Stimulated activated CD4-positive, alpha-beta T cell treated with anti-CD3 and anti-CD28 coated beads, Interleukin-12 subunit alpha, Interleukin-12 subunit beta, amount 100 ng/mL, for 24 hours (primary cell): ENCODE results near the gene CAMTA2.
A peak's percentile ranks its signal among the peaks of the same experiment; 100 is the strongest.

Source experiments
- DNase-seq, 2 experiments: peaks; one replicate each; pipeline ENCODE4 v3.0.0-alpha.2; 2020; ENCODE audit warnings: low read depth in 2 of 2

The CAMTA2 gene

DNA sequence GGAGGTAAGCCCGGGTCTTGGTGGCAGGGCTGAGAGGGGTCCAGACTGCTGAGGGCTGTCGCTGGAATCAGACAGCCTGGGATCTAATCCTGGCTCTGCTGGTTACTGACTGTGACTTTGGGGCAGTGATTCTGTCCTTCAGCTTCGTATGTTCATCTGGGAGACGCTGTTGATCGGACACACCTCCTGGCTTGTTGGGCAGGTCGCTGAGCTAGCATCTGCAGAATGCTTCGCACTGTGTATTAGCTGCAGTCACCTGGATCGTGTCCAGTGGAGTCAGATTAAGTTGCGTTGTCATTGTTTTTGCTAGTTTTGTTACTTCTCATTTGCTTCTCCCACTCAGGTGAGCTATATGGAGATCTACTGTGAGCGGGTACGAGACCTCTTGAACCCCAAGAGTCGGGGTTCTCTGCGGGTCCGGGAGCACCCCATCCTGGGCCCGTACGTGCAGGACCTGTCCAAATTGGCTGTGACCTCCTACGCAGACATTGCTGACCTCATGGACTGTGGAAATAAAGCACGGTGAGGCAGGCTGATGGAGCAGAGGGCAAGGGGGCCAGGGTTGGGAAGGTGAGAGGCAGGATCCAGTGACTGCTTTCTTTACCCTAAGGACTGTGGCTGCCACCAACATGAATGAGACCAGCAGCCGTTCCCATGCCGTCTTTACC lies 14.8 kb upstream of the CAMTA2 start:
- DNase-seq, result no peak

- no peak for DNase-seq
Measured at GRCh38 chr17:5000237-5000639, 12.8 kb upstream of the CAMTA2 start.

GRCh38 chr17:4999430-5000093 lies 12.1 kb upstream of the CAMTA2 start:
- DNase-seq, result no peak

- DNase-seq, result no peak
Measured at GRCh38 chr17:4998732-4999429, 11.4 kb upstream of the CAMTA2 start.

DNA sequence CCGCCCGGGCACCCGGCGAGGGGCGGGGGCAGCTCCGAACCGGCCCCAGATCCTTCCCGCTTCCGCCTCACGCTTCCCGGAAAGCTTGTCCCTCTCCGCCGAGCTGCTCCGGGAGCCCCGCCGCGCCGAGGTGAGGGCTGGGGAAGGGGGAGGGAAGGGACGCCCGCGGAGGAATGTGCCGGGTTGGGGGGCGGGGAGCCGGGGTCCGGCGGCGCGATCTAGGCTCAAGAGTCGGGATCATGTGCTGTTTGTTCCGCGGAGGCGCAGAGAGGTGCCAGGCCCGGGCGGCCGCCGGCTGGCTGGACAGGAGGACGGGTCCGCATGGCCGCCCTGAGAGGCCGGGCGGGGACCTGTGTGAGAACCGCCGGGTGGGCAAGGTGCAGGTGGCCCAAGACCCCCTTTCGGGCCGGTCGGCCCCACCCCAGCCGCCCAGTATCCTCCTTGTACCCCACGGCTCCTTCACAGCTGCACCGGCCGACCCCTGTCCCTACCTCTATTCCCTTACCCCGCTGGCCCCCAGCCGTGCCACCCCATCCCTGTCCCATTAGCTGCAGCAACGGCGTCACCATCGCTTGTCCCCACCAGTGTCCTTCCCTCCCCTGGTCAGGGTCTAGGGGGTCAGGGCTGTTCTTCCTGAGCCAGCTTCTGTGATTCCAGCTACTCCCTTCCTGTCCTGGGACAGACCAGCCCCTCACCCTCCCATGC lies 10.7 kb upstream of the CAMTA2 start:
- DNase-seq, result no peak

DNA sequence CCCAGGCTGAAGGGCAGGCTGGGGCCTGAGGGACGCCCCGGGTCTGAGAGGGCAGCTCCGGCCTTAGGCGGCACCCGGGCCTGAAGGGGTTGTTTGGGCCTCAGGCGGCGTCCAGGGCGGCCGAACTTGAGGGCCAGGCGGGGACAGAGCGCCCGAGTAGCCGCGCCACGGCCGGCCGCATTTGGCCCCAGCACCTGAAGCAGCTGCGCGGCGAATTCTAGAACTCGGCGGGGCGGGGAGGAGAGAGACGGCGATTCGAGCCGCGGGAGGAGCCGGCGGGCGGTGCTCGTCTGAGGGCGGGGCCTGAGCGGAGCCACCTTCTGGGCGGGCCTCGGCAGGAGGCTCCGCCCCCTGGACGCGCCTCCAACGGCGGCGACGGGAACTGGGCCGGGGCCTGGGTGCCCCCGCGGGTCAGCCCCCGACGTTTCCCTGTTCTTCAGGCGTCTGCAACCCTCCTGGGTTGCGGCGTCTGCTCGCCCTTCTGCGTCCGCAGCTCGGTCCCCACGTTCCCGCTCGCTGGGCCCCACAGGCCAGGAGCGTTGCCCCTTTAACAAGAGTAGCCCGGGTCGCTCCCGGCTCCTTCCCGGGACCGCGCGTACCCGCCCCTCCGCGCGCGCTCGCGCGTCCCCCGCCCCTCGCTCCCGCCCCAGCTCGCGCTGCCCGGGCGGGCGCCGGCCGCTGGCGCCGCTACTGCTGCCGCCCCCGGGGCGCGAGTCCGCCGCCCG lies 10.0 kb upstream of the CAMTA2 start, which contains the start of the genes INCA1 and KIF1C:
INCA1 (minus strand) TSS at position 221 of the 725 bp plus-strand sequence. CDS start 3,085 bp downstream, outside the sequence.
KIF1C (plus strand) TSS at position 649 of the 725 bp plus-strand sequence. CDS start 2,297 bp downstream, outside the sequence.
- DNase-seq, result peak; percentile 77 to 86

GRCh38 chr17:4994081-4994595 lies 6.7 kb upstream of the CAMTA2 start:
- no peak for DNase-seq

- no peak for DNase-seq
Measured at GRCh38 chr17:4987767-4988567, 492 bp upstream of the CAMTA2 start.

DNA sequence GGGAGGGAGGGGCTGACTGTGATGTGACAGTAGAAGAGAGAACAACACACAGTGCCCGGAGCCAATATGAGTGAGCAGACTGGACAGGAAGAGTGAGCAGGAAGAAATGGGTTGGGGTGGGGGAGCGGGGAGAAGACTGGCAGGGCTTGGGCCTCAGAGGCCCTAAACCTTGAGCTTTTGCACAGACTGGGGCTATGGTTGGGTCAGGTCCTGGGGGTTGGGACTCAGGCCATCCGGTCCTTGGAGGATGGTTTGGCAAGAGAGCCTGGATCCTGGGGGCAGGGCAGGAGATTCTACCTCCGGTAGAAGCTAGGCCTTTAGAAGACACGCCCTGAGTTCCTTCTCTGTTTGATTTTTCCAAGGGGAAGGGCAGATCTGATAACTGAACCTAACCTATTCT lies 1.1 kb downstream of the CAMTA2 start:
- no peak for DNase-seq

DNA sequence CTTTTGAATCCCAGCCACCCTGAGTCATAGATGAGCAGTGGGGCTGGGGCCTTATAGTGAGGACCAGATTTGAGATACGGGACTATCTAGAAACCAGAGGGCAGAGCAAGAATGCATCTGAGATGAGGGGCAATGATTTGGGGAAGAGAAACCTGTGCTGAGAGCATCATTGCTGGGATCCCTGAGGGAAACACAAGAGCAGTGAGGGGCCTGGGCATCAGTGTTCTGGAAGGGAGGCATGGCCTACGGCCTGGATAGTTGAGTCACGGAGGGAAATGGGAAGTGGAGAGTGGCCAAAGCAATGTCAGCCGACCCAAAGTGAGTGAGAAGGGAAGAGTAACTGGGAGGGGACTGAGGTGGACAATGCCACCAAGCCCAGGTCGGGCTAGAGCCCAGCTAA lies 5.2 kb downstream of the CAMTA2 start:
- no peak for DNase-seq

DNA sequence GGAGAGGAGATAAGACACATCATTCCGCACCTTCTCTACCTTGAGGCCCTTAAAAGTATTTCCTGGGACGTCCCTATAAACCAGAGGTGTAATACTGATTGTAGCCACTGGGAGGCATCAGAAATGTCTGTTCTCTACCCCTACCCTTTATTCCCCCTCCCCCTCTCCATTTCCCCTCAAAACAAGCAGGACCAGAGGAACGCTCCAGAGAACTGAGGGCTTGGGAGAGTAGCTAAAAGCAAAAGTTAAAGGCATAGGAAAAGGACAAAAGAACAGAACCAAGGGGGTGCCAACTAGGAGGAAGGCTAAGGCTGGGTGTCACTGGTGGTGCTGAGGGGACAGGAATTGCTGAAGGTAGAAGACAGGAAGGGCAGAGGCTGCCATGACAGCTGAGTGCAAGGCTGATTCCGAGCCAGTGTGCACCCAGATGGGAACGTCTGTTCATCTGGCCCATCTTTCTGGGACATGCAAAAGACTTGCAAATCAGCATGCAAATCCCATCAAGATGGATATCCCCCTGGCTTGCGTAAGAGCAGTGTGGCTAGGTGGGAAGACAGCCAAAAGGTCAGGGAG lies 6.7 kb downstream of the CAMTA2 start:
- DNase-seq, result no peak

- DNase-seq, result no peak
Measured at GRCh38 chr17:4978726-4979125, 8.7 kb downstream of the CAMTA2 start.

DNA sequence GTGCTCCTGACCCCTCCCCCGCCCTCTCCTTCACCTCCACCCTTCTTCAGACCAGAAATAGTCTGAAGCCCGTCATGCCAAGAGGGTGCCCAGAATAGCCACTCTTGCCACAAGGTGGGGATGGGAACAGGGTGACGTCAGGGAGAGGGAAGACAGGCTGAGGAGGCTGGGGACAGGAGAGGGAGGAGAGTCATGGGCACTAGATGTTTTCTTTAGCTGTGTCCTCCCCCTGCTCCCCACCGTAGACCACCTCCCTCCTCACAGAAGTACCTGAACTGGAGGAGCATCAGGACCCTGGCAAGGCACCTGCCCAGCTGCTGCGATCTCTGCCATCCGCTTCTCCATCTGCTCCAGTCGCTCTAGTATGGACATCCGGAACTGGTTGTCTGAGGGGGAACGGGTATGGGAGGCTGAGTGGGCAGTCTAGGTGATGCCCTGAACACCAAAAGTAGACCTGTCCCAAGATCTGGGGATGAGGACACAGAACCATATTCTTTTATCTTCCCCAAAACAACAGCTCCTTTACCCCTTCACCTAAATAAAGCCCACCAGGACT lies 13.3 kb downstream of the CAMTA2 start:
- no peak for DNase-seq

GRCh38 chr17:4973256-4974114 lies 14.0 kb downstream of the CAMTA2 start:
- no peak for DNase-seq

DNA sequence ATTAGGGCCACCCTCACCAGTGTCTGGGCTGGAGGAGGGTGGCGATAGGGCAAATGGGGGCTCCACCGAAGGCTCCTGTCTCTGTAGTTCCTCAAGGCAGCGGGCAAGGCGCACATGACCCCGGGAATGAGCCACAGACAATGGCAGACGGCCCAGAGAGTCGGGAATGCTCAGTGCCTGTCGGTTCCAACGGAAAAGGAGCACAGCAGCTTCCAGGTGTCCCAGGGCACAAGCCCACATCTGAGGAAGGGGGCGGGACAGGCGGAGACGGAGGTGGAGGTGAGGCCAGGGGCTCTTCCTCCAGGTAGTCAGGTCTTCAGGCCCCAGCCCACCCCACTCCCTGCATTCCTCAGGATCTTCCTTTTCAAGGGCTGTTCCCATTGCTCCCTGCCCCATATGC lies 14.7 kb downstream of the CAMTA2 start:
- no peak for DNase-seq

GRCh38 chr17:4972322-4972721 lies 15.2 kb downstream of the CAMTA2 start:
- no peak for DNase-seq

DNA sequence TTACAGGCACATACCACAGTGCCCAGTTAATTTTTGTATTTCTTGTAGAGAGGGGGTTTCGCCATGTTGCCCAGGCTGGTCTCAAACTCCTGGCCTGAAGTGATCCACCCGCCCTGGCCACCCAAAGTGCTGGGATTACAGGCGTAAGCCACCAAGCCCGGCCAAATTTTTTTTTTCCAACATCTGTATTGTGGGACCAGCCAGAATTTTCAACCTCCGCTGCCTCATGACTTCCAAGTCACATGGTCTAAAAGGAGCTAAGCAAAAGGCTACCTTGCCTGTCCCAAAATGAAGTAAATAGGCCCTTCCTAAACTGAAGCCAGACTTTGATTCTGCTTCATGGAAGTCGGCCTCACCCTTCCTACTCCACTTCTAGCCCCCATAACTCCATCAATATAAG lies 15.6 kb downstream of the CAMTA2 start:
- DNase-seq, result no peak

DNA sequence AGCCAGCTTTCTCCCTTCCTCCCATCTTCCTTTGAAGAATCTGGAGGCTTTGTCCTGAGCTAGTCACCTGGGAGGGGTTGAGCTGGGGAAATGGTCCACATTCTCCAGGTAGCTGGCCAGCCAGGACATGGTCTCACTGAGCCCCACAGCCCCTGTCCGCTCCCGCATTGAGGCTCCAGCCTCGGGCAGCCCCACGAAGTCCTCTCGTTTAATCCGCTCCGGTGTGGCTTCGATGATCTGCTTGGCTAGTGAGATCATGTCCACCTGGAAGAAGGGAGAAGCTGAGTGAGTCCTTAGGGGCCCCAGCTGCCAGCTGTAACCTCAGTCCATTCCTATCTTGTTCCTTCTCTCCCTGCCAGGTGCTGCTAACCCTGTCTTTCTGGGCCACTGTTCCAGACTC lies 17.2 kb downstream of the CAMTA2 start:
- no peak for DNase-seq
